Activated CD4-positive, alpha-beta T cell treated with anti-CD3 and anti-CD28 coated beads for 1 hour (primary cell): ENCODE data around the gene PAQR5.
"Not testable (repeated sequence)": the region's sequence is repeated elsewhere in the genome, so short reads cannot be mapped to it uniquely, and the experiment has no call there.

Source experiments
- DNase-seq: peaks from one replicate; pipeline ENCODE4 v3.0.0-alpha.2; 2020

The PAQR5 gene

DNA sequence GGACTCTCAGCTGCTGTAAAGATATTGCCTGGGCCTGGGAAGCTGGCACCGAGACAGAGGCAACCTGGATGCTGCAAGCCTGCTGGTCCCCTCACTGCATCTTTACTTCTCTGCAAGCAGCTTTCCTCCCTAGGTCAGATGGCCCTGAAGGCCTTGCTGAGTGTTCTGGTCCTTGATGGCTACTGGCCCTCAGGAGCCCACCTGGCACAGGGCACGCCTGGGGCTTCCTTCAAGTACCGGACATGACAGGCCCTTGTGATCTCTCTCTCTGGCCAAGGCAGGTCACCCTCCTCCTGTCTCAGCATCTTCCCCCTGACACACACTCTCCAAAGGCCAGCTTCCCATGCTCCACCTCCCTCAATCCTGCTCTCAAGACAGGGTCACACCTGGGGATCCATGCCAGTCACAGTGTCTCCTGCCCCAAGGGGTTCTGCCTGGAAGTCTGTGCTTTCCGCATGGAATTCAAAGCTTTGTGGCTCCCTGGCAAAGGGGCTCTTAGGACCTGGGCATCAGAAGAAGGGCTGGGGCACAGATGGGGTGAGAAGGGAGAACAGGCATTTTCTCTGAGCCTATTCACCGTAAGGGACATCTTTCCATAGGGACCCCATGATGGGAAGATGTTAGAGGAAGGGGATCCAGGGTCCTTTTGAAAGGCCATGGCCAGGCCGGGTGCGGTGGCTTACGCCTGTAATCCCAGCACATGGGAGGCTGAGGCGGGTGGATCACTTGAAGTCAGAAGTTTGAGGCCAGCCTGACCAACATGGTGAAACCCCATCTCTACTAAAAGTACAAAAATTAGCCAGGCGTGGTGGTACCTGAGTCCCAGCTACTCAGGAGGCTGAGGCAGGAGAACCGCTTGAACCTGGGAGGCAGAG is 4.7 kb upstream of the PAQR5 start:
- no peak for DNase-seq

DNA sequence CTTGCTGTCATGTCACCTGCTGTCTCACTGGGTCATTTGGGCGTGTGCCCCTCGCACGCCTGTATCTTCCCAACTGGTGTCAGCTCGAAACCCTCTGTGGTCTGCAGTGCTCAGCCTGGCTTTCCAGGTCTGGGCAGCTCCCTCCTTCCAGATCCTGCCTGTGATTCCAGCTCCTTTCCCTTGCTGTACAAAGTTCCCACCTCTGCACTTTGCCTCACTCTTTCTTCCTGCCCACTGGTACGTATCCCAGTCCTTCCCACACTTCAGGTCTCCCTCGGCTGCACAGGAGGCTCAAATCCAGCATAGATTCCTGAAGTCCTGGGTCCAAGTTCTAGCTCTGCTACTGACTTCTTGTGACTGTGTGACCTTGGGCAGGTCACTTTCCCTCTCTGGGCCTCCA is 2.1 kb upstream of the PAQR5 start:
- no peak for DNase-seq

DNA sequence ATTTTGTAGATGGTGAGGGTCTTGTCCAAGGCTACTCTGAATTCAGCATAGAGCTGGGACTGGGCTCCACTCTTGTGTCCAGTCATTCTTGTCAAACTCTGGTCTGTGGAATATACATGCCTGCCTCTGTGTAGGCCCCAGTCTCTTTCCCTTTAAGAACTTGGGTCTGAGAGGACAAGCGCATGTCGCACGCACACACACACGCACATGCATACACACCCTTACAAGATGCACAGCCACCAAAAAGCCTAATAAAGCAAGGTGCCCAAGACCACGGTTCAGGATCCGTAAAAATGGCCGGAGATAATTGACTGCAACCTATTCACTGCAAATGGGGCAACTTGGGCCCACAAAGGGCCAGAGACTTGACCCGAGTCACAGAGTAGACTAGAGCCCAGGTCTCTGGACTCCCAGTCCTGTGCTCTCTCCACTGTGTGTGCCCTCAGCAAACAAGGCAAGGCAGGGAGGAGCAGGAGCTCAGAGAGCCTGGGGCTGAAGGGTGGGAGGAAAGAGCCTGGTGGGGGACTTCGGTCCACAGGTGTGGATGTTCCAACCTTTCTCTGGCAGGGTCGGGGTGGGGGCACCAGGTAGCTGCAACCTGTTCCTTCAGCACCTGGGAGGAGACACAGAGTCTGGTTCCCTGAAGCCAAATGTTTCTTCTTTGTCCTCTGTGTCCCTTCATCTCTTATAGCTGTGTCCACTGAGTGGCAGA is 914 bp upstream of the PAQR5 start:
- DNase-seq, result no peak

DNA sequence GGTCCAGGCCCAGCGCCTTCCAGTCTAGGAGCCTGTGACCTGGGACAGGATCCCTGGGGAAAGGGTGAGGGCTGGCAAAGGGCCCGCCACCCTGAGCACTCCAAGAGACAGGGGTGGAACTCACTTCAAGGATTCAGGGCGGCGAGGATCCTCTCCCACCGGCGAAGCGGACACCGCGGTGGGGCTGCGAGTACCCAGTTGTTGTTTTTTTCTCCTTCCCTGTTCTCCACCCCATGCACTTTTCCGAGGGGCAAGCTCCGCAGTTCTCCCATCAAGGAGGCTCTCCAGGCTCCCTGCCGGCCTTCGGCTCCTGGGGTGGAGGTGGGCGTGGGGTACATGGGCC is 387 bp upstream of the PAQR5 start:
- no peak for DNase-seq

DNA sequence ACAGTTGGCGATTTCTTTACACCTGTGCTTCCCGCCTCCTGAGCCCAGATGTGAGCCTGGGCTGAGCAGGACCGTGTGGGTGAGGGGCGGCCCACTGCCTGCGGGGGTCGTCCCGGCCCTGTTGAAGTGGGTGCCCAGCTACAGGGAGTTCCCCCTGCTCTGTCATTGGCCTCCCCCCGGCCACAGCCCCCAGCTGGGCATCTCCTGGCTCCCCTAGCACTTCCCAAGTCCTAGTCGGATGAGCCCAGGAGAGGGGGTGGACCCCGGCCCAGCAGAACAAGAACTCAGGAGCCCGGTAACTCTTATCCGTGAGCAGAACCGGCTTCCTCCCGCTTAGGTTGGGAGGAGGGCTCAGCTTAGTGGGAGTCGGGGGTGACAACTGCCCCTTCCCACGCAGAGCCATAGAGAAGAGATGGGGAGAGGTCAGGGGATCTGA is 757 bp downstream of the PAQR5 start:
- no peak for DNase-seq

DNA sequence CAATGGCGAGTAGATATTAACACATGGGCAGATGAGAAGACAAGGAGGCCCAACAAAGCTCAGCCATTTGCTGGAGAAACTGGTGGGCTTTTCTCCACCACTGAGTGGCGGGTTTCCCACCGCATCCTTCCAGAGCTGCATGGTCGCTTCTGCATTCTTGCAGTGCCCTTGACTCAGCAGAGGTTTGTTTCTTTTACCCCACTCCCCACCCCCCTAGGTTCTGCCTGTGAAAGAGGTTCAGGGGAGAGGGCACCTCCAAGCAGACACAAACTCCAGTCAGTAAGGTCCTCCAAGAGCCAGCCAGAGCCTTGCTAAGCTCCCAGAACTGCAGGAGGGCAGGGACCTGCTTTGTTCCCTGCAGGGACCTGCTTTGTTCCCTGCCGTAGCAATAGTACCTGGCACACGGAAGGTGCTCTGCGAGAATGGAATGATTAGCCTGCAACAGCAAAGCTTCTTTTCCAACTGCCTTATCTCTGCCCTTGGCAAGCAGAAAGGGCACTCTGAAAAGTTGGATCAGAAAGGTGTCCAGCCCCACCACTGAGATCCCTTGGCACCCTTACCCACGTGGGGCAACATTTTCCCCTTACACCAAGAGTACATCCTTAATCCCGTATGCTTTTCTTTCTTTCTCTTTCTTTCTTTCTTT is 1.4 kb downstream of the PAQR5 start:
- DNase-seq, result no peak

DNA sequence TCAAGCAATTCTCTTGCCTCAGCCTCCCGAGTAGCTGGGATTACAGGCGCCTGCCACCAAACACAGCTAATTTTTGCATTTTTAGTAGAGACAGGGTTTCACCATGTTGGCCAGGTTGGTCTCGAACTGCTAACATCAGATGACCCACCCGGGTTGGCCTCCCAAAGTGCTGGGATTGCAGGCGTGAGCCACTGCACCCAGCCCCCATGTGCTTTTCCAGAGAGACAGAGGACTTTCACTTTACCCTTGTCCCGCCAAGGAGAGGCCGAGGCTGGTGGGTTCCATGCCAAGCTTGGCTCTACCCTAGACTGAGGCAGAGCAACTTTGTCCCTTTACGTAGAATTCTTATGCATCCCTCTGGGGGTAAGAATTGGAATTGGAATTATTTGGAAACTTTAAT is 2.4 kb downstream of the PAQR5 start:
- DNase-seq, result not testable (repeated sequence)

DNA sequence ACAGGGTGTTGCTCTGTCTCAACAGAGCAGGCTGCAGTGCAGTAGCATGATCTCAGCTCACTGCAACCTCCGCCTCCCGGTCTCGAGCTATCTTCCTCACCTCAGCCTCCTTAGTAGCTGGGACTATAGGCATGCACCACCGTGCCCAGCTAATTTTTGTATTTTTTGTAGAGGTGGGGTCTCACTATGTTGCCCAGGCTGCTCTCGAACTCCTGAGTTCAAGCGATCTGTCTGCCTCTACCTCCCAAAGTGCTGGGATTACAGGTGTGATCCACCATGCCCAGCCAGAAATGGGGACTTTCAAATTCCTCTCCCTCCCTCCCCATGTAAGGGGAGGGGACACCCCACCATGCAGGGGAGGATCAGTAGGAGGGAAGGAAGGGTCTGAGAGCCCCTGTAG is 3.4 kb downstream of the PAQR5 start:
- DNase-seq, result not testable (repeated sequence)

DNA sequence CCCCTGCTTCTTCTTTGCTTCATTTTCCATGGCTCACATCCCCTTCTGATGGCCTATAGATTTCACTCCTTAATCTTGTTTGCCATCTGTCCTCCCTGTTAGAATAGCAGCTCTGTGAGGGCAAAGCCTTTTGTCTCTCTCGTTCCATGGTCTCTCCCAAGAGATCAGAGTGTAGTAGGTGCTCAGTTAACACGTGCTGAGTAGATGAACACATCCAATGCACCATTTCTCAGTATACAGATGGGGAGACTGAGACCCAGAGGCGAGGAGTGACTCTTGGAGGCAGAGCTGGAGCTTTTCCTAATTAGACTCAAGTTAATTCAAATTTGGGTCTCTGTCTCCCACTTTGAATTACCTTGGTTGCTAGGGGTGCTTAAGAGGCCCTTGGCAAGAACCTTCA is 4.2 kb downstream of the PAQR5 start:
- no peak for DNase-seq

DNA sequence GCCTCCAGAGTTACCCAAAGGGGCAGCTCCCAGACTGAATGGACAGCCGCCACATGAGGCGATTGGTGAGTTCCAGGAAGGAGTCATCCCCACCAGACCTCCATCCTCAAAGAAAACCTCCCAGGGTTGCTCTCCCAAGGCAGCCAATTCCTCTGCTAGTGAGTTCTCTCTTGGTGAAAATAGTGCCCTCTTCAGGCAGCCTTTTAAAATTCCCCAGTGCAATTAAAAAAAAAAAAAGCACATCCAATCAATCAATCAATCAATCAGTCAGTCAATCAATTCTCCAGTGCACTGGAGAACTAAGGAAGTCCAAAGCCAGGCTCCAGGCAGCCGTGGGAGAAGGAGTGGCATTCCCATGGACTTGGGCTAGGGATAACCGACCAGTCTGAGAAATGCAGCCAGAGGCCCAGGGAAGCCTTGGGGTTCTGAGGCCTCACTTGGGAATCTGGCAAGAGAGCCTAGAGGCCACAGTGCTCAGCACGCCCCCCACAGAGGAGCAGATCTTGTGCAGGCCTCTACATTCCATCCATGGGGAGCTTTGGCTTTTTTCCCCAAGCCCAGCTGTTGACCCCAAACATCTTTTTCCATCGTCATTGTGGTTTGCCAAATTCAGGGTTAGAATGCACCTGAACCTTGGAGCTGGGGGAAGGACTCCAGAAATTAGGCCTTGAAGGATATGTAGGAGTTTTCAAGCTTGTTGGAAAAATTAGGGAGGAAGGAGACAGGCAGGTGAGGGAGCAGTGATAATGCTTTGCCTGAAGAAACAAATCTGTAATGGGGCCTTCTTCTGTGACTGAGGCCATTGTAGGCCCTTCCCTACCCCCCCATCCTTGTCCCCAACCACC is 4.8 kb downstream of the PAQR5 start:
- no peak for DNase-seq

DNA sequence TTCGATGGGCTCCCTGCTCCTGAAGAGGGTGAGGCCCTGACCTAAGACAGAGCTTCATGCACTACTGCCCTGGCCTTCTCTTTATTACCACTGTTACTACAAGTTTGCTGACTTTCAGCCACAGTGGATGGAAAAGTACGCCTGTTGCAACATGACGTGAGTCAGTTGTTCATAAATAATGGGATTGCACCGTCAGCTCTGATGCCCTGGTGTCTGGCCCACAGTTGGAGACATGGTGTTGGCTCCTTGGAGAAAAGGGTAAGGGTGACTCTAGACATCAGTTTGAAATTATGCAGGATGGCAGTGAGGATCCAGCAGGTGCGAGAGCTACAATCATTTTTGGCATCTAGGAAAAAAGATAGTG is 5.5 kb downstream of the PAQR5 start:
- DNase-seq, result no peak

DNA sequence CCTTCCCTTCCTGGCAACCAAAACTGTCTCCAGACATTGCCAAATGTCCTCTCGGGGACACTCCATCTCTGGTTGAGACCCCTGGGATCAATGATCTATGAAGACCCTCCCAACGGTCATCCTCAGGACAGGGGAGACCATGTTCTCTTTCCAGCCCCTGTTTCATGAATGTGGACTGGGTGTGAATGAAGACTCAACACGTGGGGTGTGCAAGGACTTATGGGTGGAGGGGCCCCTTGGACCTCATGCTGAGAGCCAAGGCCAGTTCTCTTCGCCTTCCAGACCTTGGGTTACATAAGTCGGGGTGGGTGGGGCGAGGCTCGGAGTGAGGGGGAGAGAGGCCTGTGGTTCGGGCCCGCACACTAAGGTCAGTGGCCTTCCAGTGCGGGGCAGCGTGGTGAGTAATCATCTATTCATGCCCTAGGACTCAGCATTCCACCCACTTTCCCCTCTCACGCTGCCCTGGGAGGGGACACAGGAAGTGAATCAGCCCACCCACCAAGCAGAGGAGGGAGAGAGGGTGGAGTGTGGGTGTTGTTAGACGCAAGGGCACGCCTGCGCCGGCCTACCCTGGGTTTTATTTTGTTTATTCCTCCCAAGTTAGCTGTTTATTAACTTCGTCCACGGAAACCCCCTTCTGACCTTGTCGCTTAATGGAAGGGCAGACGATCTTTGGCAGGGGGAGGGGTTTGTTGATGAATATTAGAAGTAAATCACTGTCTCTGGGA is 6.7 kb downstream of the PAQR5 start:
- no peak for DNase-seq

DNA sequence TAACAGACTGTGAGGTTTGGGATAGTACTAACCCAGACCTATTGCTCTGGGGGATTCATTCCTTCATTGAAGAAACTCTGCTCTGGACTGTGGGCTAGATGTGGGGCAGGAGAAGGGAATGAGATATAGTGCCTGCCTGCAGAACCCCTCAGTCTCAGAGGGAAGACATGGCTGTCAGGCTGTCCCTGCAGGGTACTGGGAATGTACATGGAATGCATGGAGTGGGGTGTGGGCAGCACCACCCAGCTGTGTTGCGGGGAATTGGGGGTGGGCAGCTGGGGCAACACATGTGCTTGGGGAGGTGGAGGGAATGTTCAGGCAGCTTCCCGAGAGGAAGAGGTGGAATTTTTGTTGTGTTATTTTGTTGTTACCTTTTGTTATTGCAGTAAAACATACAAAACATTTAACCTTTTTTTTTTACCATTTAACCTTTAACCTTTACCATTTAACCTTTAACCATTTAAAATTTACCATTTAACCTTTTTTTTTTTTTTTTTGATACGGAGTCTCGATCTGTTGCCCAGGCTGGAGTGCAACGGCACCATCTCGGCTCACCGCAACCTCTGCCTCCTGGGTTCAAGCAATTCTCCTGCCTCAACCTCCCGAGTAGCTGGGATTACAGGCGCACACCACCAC is 7.3 kb downstream of the PAQR5 start:
- DNase-seq, result no peak

DNA sequence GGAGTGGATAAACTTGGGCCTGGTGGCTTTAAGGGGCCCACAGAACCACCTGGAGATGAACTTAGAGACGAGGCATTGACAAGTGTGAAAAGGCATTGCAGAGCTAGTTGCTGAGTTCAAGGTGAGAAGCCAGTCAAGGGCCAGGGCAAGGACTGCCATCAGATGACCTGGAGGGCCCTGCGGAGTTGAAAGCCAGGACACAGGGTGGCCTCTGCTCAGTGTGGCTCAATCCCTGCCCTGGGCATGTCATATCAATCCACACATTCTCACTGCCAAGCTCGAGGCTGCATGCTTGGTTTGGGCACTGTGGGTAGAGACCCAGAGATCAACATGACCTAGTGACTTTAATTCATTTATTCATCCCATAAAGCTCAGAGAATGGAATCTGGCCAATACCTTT is 9.2 kb downstream of the PAQR5 start:
- no peak for DNase-seq

DNA sequence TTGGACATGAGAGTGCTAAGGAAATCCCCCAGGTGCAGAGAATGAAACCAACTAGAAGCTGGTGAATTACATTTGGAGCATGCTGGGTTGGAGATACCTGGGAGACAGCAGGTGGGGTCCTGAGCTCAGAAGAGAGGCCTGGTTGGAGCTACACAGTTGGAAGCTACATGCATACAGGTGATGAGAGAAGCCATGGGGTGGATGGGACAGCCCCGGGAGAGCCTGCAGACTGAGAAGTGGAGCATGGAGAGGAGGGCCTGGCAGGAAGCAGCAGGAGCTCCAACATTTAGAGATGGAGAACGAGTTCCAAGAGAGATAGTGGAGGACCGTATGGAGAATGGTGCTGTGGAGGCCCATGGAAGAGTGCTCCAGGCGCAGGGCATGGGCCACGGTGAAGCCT is 10.2 kb downstream of the PAQR5 start:
- DNase-seq, result no peak

DNA sequence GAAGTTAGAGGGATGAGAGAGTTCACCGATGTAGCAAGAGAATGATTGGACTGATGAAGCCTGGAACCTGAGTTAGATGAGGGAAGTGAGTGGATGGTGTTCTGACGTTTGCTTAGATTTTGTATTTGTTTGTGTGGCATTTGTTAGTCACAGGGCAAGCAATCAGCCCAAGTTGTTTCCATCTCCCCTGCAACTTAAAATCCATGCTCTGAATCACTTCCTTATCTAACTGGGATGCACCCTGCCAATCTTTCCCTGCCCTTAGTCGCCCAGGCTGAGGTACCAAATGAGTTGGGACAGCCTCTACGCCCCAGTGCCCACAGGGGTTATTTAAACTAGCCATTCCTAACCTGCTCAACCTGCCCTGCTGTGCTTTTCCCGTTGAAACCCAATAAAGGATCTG is 12.6 kb downstream of the PAQR5 start:
- no peak for DNase-seq

DNA sequence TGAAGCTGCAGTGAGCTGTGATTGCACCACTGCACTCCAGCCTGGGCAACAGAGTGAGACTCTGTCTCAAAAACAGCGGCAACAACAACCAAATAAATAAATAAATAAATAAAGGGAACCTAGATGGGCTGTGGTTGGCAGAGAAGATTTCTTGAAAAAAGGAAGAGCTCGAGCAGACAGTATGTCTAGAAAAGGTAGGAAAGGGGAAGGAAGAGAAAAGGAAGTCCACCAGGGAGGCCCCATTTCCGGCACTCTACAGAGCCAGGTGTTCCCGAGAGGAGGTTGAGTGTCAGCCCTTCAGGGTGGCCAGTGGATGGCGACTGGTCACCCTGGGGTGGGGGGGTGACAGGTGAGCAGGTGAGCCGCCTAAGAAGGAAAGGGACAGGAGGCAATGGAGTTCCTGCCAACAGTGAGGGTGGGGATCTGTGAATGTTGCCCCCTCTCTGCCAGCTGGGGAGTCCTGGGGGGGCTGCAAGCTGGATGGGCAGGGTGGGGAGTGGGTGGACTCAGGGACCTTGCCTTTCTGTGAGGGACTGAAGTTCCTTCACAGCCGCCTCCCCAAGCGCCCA is 14.8 kb downstream of the PAQR5 start:
- no peak for DNase-seq

DNA sequence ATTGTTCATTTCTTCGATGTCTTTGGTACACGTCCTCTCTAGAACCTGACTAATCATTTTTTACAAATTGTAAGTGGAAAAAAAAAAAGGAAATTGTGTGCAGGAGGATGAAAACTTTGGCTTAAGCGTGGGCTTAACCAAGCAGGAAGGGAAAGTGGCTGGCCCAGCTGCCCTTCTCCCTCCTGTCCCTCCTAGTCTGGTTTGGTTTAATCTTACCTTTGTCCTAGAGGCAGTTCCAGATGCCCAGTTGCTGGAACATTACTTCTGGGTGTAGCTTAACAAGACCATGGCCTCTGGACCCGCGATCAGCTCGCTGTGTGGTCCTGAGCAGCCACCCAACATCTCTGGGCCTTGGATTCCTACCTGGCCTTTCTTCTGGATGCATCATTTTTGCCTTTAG is 15.4 kb downstream of the PAQR5 start:
- DNase-seq, result no peak

DNA sequence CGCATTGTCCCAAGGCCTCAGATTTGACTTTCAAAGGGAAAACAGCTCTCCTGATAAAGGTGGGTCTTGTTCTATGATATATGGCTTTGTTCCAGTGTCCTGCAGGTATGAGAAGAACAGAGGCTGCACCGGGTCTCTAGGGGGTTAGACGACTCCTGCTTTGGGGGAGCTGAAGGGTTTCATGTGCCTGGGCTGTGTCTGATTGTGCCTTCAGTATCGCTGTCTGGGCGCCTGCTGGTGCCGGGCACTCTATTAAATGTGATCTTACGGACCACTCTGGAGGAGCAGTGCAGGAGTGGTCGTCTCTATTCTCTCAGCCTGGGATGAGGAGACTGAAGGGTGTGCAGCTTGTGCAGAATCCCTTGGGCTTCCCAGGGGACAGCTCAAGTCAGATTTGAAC is 16.0 kb downstream of the PAQR5 start:
- no peak for DNase-seq

DNA sequence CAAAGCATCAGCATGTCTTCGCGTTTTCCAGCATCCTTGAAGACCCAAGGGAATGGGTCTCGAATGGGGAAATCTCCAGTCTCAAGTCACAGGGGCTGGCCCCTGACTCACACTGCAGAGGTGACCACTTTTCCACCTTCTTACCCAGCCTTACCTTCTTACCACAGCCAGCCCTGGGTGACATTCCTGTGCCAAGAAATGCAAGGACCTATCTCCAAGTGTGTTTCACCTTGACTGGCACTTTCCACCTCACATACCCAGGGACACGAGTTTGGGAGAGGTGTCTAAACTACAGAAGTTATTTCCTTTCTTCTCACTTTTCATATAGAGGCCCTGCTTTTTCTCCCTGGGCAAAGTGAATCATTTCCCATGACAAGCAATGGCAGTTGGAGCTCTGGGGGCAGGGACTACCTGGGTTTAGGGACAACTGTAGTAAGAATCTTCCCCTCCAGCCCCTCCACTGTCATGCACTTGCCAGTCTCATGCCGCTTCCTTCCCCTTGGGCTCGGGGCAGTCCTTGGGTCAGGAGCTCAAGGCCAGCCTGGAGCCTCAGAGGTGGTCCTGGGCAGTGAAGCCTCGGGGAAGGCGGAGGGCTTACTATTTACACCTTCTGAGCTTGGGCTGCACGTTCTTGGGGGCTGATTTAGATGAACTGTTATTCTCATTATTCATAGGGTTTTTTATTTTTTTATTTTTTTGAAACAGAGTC is 16.8 kb downstream of the PAQR5 start:
- DNase-seq, result no peak

DNA sequence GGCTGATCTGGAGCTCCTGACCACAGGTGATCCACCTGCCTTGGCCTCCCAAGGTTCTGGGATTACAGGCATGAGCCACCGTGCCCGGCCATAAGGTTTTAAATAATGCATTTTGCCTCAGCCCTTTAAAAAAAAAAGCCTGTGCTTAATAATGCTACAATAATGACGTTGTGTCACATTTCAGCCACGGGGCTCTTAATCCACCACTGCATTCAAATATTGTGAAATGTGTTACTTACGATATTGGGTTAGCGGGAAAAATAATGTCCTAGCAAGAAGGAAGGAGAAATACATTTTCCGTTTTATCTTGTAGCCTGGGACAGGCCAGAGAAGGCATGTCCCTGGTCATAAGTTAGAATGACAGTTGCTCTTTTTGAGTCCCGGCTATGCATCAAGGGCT is 17.6 kb downstream of the PAQR5 start:
- DNase-seq, result no peak
